GM20431 (cell line): ENCODE data around the gene GPR84.

ENCODE experiments used
- in situ Hi-C: fragments of 300-500 bp; cut with MseI, MboI; formaldehyde crosslinking; loops from one replicate; pipeline ENCODE4 v1.15.0; 2020; ENCODE audit warnings: low sequenced_read_pairs; ENCODE audit not compliant: unreplicated experiment

GPR84 gene

GRCh38 chr12:54364413-54364812 is at the start of gene GPR84:
Gene GPR84, minus strand, starts transcription at chr12:54364486. Its CDS starts 635 bp downstream, at chr12:54363851.
- in situ Hi-C loops: loop anchor here (10.0 to 25.0 kb wide), 2 partner anchors 150 to 352 kb away; partner anchors contain the start of genes HOXC8 and HOXC9

GRCh38 chr12:54413284-54414190 is 49.3 kb upstream of the GPR84 start:
- in situ Hi-C loops: no loop called here

DNA sequence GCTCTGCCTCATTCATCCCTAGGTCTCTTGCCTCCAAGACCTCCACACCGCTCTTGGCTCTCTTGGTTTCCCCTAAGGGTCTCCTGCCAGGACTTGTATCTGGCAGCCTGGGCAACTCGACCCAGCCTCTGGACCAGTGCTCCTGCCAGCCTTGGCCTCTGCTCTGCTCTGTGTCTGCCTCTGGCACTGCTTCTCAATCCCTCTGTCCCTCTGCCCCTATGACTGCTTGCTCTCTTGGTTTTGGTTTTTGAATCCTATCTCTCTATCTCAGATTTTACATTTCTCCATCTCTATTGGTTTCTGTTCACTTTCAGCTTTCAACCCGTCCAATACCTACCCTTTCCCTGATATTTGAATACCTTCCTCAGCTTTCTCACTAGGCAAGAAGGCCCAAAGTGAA is 48.5 kb upstream of the GPR84 start:
- in situ Hi-C loops: no loop called here

DNA sequence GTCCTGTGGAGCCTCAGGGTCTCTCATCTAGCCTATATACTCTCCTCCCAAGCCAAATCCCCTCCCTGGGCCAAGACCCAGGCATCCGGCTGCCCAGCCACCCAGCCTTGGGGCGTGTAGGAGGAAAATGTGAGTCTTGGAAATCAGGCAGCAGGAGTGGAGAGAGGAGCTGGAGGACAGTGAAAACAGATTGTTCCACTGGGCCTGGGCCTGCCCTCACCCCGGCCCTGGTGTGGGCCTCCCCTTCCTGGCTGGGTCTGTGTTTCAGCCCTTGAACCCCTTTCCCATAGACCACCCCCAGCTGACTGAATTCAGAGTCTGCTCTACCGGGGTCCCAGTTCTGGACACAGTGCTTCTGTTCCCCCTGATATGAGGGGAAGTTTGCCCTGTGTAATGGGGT is 48.1 kb upstream of the GPR84 start:
- in situ Hi-C loops: no loop called here

- in situ Hi-C loops: no loop called here
These were observed 47.3 kb upstream of the GPR84 start for GRCh38 chr12:54411391-54412241.

- in situ Hi-C loops: no loop called here
These were observed 45.0 kb upstream of the GPR84 start for GRCh38 chr12:54409267-54409666.

DNA sequence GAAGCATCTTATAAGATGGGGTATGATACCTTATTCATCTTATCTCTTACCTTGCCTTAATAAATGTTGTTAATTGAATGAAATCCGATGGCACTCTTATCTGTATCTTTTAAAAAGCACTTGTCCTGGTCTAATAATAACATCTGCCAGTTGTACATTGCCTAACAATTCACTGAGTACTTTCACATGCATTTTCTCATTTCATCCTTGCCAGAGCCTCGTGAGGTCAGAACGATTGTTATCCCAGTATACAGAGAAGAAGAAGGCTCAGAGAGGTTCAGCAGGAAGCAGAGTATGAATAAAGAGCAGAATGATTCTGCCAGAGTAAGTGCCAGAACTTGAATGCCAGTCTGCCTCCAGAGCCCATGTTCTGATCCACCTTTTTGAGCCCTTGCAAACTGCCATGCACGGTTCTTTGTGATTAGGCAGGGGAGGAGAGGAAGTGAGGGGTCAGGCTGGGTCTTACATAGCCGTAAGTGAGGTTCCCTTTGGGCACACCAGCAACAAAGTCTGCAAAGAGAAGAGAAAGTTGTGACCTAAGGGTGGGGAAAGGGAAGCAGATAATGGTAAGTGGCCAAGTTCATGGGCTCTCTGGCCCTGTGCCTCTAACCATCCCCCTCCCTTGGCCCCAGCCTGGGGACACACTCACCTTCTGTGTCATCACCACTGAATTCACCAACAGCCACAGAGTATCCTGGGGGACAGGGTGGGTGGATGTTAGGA is 43.1 kb upstream of the GPR84 start:
- in situ Hi-C loops: no loop called here

- in situ Hi-C loops: no loop called here
These were observed 41.3 kb upstream of the GPR84 start for GRCh38 chr12:54405573-54405972.

- in situ Hi-C loops: no loop called here
These were observed 40.8 kb upstream of the GPR84 start for GRCh38 chr12:54405106-54405505.

GRCh38 chr12:54404061-54405004 is 40.0 kb upstream of the GPR84 start:
- in situ Hi-C loops: no loop called here

GRCh38 chr12:54401119-54401518 is 36.8 kb upstream of the GPR84 start:
- in situ Hi-C loops: no loop called here

DNA sequence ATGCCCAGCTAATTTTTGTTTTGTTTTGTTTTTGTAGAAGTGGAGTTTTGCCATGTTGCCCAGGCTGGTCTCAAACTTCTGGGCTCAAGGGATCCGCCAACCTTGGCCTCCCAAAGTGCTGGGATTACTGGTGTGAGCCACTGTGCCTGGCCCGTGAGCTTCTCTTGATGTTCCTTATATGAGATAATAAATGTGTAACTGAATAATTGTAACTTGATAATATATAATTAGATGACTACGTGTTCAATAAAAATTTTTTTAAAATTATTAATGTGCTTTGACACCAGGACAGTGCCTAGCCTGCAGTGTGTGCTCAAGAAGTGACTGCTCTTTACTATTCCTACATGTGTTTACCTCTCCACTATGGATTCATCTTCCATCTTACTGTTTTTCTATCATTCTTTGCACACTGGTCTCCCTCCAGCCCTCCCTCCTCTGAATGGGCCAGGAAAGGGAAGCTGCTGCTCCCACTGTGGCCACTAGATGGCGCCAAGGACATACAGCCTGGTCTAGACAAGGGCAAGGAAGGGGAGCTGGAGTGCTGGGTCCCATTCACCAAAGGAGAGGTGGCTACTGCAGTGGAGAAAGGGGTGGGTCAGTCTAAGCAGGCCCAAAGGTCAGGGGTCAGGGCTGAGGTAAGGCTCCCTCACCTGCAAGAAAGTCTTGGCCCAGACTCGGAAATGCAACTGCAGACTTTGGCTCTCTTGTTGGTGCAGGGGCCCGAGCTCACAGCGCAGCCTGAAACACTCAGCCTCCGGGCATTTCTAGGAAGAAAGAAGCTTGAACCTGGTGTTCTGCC is 34.9 kb upstream of the GPR84 start:
- in situ Hi-C loops: no loop called here

- in situ Hi-C loops: no loop called here
These were observed 33.9 kb upstream of the GPR84 start for GRCh38 chr12:54398218-54398617.

DNA sequence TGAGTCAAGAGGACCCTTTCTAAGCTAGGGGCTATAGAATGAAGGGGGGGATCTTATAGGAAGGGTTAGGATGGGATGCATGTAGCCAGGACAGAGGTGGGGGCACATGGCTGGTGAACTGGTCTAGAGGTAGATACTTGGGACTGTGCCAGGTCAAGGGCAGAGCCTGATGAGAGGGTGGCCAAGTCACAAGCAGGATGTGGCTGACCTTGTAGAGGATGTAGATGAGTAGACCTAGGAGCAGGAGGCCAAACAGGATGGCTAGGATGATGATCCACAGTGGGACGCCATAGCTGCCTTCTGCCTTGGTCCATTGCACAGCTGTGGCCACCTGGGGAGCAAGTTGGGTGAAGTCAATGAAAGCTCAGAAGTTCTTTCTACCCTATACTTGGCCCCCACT is 32.9 kb upstream of the GPR84 start:
- in situ Hi-C loops: no loop called here

GRCh38 chr12:54395545-54395944 is 31.3 kb upstream of the GPR84 start:
- in situ Hi-C loops: no loop called here

DNA sequence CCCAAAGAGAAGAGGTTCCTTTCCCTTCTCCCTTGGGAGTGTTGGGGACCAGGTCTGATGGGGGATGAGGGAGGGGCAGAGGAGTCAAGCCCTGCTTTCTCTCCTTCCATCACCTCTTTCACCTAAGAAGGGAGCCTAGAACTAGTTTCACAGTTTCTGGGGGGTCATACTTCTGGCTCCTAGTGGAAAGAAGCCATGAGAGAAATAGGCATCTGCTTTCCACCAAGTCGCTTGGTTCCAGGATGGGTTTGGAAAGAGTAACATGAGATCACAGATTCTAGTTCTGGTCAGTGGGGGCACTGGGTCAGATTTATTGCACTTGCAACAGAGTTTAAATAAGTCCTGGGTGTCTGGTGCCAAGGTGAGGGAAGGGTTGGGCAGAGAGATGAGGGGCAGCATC is 30.7 kb upstream of the GPR84 start:
- in situ Hi-C loops: no loop called here

DNA sequence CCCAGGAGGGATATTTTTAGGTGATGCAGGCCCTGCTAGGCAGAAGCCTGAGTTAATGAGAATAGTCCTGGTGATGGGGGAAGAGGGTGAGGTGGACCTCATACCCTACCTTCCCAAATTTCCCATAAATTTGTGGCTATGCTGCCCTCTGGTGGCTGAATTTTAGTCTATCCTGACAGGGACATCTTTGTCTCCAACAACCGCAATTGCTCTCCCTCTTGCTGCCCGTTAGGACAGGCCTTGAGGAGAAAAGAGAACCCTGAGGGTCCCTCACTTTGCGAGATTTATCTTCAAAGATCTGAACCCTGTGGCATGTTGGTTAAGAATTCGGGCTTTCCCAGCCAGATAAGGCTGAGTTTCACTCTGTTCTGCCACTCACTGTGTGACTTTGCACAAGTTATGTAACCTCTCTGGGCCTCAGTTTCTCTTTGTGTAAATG is 30.0 kb upstream of the GPR84 start:
- in situ Hi-C loops: no loop called here

DNA sequence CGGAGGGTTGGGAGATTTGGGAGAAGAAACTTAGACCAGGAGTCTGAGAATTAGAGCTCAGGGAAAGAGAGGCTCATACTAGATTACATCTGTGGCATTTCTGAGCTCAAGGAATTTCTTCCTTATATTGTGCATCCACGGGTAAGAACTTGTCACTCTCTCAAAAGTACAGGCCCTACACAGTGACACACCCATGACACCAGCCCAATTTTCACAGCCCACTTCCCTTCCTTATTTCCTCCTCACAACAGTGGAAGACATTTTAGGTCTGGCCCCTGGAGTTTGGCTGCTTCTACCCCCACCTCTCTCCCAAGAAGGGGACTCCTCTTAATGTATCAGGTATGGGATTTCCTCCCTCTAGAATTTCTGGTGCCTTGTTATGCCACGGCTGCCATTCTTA is 29.5 kb upstream of the GPR84 start:
- in situ Hi-C loops: no loop called here
